ENCODE results near the gene ZNFX1.

The ZNFX1 gene

DNA sequence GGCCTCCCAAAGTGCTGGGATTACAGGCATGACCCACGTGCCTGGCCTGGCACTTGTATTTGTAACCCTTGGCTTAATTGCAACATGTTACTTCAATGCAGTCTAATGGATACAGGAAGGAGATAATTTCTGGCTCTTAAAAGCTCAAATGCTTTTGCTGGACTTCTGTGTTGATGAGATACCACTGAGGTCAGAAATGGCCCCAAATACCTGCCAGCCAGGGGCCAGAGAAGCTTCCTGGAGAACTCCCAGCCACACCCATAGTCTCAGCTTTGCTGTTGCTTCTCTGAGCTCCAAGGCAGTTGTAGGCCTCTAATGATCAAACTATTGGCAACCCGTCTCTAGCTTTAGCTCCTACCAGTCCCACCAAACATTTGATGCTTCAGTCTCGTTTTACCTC lies 14.2 kb upstream of the ZNFX1 start:
- no peak for DNase-seq (ENCODE audit: low read depth)
- H3K4me3 ChIP-seq (ENCODE audit: low read length): no peak overlapping the region

GRCh38 chr20:49291200-49291599 lies 13.3 kb upstream of the ZNFX1 start:
- TF ChIP-seq, protein P1, sequence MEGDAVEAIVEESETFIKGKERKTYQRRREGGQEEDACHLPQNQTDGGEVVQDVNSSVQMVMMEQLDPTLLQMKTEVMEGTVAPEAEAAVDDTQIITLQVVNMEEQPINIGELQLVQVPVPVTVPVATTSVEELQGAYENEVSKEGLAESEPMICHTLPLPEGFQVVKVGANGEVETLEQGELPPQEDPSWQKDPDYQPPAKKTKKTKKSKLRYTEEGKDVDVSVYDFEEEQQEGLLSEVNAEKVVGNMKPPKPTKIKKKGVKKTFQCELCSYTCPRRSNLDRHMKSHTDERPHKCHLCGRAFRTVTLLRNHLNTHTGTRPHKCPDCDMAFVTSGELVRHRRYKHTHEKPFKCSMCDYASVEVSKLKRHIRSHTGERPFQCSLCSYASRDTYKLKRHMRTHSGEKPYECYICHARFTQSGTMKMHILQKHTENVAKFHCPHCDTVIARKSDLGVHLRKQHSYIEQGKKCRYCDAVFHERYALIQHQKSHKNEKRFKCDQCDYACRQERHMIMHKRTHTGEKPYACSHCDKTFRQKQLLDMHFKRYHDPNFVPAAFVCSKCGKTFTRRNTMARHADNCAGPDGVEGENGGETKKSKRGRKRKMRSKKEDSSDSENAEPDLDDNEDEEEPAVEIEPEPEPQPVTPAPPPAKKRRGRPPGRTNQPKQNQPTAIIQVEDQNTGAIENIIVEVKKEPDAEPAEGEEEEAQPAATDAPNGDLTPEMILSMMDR (IDR thresholded peaks at IDR 0.05; ENCODE audit: insufficient read depth, low read depth, low read length, missing control alignments): no peak
- no peak overlapping the region for H3K4me3 ChIP-seq (ENCODE audit: low read length)
- no peak for DNase-seq (ENCODE audit: low read depth)

More for the DNA sequence above, 14.2 kb upstream of the ZNFX1 start:
- TF ChIP-seq, protein P1 (IDR thresholded peaks at IDR 0.05; ENCODE audit: insufficient read depth, low read depth, low read length, missing control alignments): no peak

DNA sequence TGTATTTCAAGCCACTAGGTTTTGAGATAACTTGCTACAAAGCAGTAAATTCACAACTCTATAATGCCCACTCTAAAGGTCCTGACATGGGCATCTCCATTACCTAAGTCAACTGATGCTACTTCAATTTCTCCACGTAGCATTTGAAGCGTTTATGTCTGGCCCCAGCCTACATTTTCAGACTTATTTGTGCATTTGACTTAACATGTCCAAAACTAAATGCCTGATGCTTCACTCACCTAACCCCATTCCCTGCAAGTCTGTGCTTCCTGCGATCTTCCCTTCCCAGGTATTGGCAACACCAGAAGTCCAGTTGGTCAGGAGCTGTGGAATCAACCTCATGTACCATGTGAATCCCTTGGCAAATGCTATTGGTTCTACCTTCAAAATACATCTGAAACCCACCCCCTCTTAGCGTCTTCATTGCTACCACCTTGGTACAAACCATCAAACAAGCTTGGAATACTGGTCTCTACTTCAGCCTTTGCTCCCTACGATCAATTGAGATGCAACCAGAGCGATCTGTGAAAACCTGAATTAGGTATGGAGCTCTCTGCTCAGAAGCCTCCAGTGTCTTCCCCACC lies 12.8 kb upstream of the ZNFX1 start:
- TF ChIP-seq, protein P1 (IDR thresholded peaks at IDR 0.05; ENCODE audit: insufficient read depth, low read depth, low read length, missing control alignments): no peak
- DNase-seq (ENCODE audit: low read depth): no peak
- H3K4me3 ChIP-seq (ENCODE audit: low read length): no peak overlapping the region

DNA sequence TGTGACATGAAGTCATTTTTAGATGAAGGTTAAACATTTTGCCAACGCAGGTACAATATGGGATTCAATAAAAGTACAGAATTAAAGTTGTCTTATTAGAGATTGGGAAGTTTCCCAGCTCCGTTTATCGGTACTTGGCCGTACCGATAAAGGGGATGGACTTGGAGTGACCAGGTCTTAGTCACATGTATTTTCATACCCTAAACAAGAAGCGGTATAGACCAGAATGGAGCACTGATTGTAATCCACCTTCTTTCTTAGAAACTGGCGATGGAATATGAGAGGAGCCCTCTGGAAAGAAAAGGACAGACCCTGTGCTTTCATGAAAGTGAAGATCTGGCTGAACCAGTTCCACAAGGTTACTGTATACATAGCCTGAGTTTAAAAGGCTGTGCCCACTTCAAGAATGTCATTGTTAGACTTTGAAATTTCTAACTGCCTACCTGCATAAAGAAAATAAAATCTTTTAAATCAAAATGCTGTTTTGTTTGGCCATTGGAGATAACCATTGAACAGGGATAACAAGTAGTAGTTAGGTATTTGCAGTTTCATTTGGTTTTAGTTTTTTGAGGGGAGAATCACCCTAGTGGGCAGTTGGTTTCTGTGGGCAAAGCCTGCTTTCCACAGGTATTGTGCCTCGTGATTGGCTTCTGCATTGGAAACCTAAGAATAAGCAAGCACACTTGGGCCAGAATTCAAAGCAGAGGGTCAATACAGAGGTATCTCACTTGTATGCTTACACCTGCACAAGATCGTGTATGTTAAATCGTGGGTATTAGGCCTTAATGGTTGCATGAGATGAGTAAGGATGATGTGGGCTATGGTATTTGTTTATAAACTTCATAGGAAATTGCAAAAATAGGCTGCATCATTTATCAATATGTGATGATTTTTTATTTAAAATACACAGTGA lies 11.2 kb upstream of the ZNFX1 start:
- TF ChIP-seq, protein P1 (IDR thresholded peaks at IDR 0.05; ENCODE audit: insufficient read depth, low read depth, low read length, missing control alignments): no peak
- peak; percentile 68 for DNase-seq (ENCODE audit: low read depth)

DNA sequence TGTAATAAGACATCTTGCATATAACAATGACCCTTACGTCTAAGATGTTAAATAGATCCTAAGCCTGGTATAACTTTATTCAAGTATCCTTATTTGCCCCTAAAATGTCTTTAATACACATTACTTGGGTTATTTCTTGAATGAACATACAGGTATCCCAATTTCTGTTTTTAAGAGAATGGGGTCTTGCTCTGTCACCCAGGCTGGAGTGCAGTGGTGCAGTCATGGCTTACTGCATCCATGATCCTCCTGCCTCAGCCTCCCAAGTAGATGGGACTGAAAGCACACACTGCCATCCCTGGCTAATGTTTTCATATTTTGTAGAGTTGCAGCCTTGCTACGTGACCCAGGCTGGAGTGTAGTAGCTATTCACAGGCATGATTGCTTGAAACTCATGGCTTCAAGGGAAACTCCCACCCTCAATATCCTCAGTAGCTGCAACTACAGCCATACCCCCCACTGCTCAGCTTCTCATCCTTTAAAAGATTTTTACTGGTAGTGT lies 10.4 kb upstream of the ZNFX1 start:
- no peak for DNase-seq (ENCODE audit: low read depth)
- TF ChIP-seq, protein P1 (IDR thresholded peaks at IDR 0.05; ENCODE audit: insufficient read depth, low read depth, low read length, missing control alignments): no peak
- H3K4me3 ChIP-seq (ENCODE audit: low read length): no peak overlapping the region

More for the DNA sequence above, 11.2 kb upstream of the ZNFX1 start:
- H3K4me3 ChIP-seq (ENCODE audit: low read length): no peak overlapping the region

- no peak for DNase-seq (ENCODE audit: low read depth)
- no peak overlapping the region for H3K4me3 ChIP-seq (ENCODE audit: low read length)
- TF ChIP-seq, protein P1 (IDR thresholded peaks at IDR 0.05; ENCODE audit: insufficient read depth, low read depth, low read length, missing control alignments): no peak
These were observed 9.8 kb upstream of the ZNFX1 start for GRCh38 chr20:49287555-49288249.

Data from epithelial cell of esophagus (primary cell).